ENCODE data around the gene CAPN8. TPM values are rescaled to one million over a fixed set of nuclear protein-coding genes. Genes with fewer than 3 reads are reported as not detected.

CAPN8 gene
- total and polyA plus RNA-seq, 2 donors, result 0.38 to 2.6 TPM

DNA sequence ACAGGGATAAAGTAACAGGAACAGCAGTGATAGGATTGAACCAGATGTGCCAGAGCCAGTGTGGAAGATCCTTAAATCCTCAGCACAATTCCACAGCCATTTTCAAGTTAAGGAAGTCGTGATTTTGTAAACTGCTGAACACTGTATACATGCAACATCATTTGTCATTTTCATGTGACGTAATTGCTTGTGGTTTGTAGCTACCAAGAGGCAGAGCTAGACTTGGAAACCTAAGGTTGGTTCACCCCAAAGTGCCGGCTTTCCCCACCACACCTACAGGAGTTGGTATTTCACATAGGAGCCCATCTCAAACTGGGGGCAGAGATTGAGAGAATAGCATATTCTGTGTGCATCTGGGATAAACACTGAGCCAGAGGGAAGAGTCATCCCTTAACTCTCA is 113.9 kb downstream of the CAPN8 start:
- DNase-seq (ENCODE audit: low read depth in 6 of 9, low spot score in 9 of 9), result no peak
- WGBS, result 89% methylated on average over 3 of the region's 3 CpGs
- H3K4me3 ChIP-seq (ENCODE audit: low read length in 2 of 2), result no peak overlapping the region
- H3K36me3 ChIP-seq (ENCODE audit: control insufficient read depth in 2 of 2, insufficient read depth in 2 of 2, low read length in 1 of 2), result no peaks in the 10 kb centered on the region
- H3K27me3 ChIP-seq (ENCODE audit: control insufficient read depth in 2 of 2, insufficient read depth in 1 of 2, low read length in 1 of 2), result peaks cover 0 to 3% of the 10 kb centered on the region in 2 donors
- no peak overlapping the region for H3K27ac ChIP-seq (ENCODE audit: low read depth in 1 of 2, low read length in 1 of 2)
- no peaks in the 10 kb centered on the region for H3K9me3 ChIP-seq (ENCODE audit: control insufficient read depth in 2 of 2, insufficient read depth in 1 of 2, low read length in 1 of 2)
- H3K4me1 ChIP-seq (ENCODE audit: control insufficient read depth in 2 of 2, insufficient read depth in 2 of 2, low read length in 2 of 2), result no peaks in the 10 kb centered on the region

DNA sequence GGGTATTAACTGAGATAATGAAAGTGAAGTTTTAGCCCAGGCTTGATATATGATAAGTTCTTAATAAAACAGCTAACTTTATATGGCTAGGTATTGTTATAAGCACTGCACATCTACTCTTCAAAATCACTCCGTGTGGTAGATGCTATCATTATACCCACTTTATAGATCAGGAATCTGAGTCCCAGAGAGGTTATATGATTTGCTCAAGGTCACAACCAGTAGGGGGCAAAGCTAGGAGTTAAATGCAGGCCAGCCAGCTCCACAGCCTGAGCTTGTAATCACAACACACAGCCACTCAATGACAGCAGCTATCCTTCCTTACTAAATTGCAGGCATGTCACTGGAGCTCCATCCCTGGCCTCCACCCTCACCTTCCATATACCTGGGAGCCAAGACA is 115.8 kb downstream of the CAPN8 start:
- no peaks in the 10 kb centered on the region for H3K36me3 ChIP-seq (ENCODE audit: control insufficient read depth in 2 of 2, insufficient read depth in 2 of 2, low read length in 1 of 2)
- no peaks in the 10 kb centered on the region for H3K9me3 ChIP-seq (ENCODE audit: control insufficient read depth in 2 of 2, insufficient read depth in 1 of 2, low read length in 1 of 2)
- H3K4me3 ChIP-seq (ENCODE audit: low read length in 2 of 2), result no peak overlapping the region
- 97% methylated on average over 1 of the region's 1 CpG for WGBS
- no peaks in the 10 kb centered on the region for H3K4me1 ChIP-seq (ENCODE audit: control insufficient read depth in 2 of 2, insufficient read depth in 2 of 2, low read length in 2 of 2)
- no peak overlapping the region for H3K27ac ChIP-seq (ENCODE audit: low read depth in 1 of 2, low read length in 1 of 2)
- no peak for DNase-seq (ENCODE audit: low read depth in 6 of 9, low spot score in 9 of 9)
- H3K27me3 ChIP-seq (ENCODE audit: control insufficient read depth in 2 of 2, insufficient read depth in 1 of 2, low read length in 1 of 2), result peaks cover 0 to 3% of the 10 kb centered on the region in 2 donors

DNA sequence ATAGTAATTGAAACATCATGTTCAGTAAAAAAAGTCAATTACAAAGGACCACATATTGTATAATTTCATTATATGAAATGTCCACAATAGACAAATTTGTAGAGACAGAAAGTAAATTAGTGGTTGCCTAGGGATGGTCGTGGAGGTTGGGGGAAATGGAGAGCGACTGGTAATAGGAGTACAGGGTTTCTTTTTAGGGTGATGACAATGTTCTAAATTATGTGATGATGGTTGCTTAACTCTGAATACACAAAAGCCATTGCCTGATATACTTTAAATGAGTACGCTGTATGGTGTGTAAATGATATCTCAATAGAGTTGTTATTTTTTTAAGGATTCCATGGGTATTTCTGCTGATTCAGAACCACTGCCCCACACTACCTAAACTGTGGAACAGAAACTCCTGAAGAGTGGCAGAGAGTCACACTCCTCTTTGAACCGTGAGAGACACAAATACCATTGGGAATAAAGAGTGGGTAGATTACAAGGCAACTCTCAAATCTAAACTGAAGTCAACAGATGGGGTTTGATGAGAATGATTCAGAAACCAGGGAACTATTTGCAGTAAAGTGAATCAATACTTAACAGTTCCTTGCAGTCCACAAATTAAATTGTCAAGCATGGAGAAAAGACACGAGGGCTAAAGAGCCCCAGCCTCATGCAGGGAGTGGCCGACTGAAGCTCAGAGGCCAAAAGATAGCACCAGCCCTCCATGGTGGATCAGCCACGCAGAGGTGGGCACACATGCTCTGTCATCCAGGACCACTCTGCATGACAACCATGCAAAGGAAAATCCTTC is 118.0 kb downstream of the CAPN8 start:
- Histone ChIP-seq H3K4me3 (ENCODE audit: low read length in 2 of 2) (no peak overlapping the region), H3K4me1 (ENCODE audit: control insufficient read depth in 2 of 2, insufficient read depth in 2 of 2, low read length in 2 of 2) (no peaks in the 10 kb centered on the region), H3K36me3 (ENCODE audit: control insufficient read depth in 2 of 2, insufficient read depth in 2 of 2, low read length in 1 of 2) (no peaks in the 10 kb centered on the region), H3K27ac (ENCODE audit: low read depth in 1 of 2, low read length in 1 of 2) (no peak overlapping the region), H3K9me3 (ENCODE audit: control insufficient read depth in 2 of 2, insufficient read depth in 1 of 2, low read length in 1 of 2) (no peaks in the 10 kb centered on the region), H3K27me3 (ENCODE audit: control insufficient read depth in 2 of 2, insufficient read depth in 1 of 2, low read length in 1 of 2) (peaks cover 0 to 3% of the 10 kb centered on the region in 2 donors)
- DNase-seq (ENCODE audit: low read depth in 6 of 9, low spot score in 9 of 9), result no peak
- WGBS, result 83% methylated on average over 7 of the region's 7 CpGs

DNA sequence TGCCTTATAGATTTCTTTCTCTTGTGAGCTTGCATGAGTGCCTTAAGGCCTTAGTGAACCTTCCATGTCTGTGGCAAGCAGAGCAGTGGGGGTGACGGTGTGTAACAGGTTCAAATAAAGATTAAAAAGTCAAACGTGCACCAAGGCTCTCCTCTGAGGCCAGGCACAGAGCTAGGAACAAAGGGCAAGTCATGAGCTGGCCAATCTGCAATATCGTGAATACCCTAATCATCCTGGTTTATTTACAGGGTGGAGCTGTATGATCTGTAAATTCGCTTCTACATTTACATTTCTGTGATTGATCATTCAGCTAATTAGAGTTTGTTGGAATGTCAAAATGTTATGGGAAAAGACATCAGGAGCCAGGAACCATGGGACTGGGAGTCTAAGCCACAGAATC is 120.2 kb downstream of the CAPN8 start:
- Histone ChIP-seq H3K9me3 (ENCODE audit: control insufficient read depth in 2 of 2, insufficient read depth in 1 of 2, low read length in 1 of 2) (no peaks in the 10 kb centered on the region), H3K27me3 (ENCODE audit: control insufficient read depth in 2 of 2, insufficient read depth in 1 of 2, low read length in 1 of 2) (peaks cover 0 to 5% of the 10 kb centered on the region in 2 donors), H3K27ac (ENCODE audit: low read depth in 1 of 2, low read length in 1 of 2) (no peak overlapping the region), H3K36me3 (ENCODE audit: control insufficient read depth in 2 of 2, insufficient read depth in 2 of 2, low read length in 1 of 2) (no peaks in the 10 kb centered on the region), H3K4me3 (ENCODE audit: low read length in 2 of 2) (no peak overlapping the region), H3K4me1 (ENCODE audit: control insufficient read depth in 2 of 2, insufficient read depth in 2 of 2, low read length in 2 of 2) (no peaks in the 10 kb centered on the region)
- no peak for DNase-seq (ENCODE audit: low read depth in 6 of 9, low spot score in 9 of 9)
- 93% methylated on average over 4 of the region's 4 CpGs for WGBS

DNA sequence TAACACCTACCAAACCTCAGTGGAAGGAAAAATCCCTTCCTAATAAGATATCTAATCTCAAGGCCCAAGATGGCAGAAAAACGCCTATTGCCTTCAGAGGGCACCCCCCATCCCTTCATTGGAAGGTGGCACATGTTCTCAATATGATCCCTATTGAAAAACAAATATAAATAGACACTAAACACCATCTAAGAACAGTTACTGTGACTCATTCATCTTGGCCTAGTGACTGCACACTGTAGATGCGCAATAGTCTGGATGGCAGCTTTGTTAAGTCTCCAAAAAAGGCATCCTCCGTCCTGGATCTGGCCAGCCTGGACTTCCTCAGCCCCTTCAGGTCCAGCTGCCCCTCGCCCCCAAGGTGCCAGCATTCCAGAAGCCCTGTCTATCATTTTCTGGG is 121.9 kb downstream of the CAPN8 start:
- 94% methylated on average over 4 of the region's 4 CpGs for WGBS
- peaks cover 0 to 9% of the 10 kb centered on the region in 2 donors for H3K27me3 ChIP-seq (ENCODE audit: control insufficient read depth in 2 of 2, insufficient read depth in 1 of 2, low read length in 1 of 2)
- H3K4me1 ChIP-seq (ENCODE audit: control insufficient read depth in 2 of 2, insufficient read depth in 2 of 2, low read length in 2 of 2), result no peaks in the 10 kb centered on the region
- DNase-seq (ENCODE audit: low read depth in 6 of 9, low spot score in 9 of 9), result no peak
- no peaks in the 10 kb centered on the region for H3K9me3 ChIP-seq (ENCODE audit: control insufficient read depth in 2 of 2, insufficient read depth in 1 of 2, low read length in 1 of 2)
- no peaks in the 10 kb centered on the region for H3K36me3 ChIP-seq (ENCODE audit: control insufficient read depth in 2 of 2, insufficient read depth in 2 of 2, low read length in 1 of 2)
- H3K4me3 ChIP-seq (ENCODE audit: low read length in 2 of 2), result no peak overlapping the region
- no peak overlapping the region for H3K27ac ChIP-seq (ENCODE audit: low read depth in 1 of 2, low read length in 1 of 2)

DNA sequence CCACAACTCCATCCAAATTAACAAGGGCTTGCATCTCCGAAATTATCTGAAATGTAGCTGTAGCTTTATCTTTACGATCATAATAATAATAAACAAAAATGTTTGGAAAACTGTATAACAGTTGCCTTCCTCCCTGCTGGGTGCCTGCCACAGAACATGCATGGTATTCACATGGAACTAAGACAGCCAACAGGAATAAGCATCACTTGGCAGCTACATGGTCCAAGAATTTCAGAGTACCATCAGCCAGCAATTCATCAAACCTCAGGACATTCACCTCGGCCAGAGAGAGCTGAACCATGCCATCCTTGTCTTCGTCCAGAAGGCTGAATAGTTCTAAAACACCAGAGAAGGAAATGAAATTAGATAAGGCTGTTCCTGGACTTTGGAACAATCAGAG is 122.7 kb downstream of the CAPN8 start:
- DNase-seq (ENCODE audit: low read depth in 6 of 9, low spot score in 9 of 9), result no peak
- Histone ChIP-seq H3K27me3 (ENCODE audit: control insufficient read depth in 2 of 2, insufficient read depth in 1 of 2, low read length in 1 of 2) (peaks cover 0 to 9% of the 10 kb centered on the region in 2 donors), H3K27ac (ENCODE audit: low read depth in 1 of 2, low read length in 1 of 2) (no peak overlapping the region), H3K4me3 (ENCODE audit: low read length in 2 of 2) (no peak overlapping the region), H3K9me3 (ENCODE audit: control insufficient read depth in 2 of 2, insufficient read depth in 1 of 2, low read length in 1 of 2) (no peaks in the 10 kb centered on the region), H3K4me1 (ENCODE audit: control insufficient read depth in 2 of 2, insufficient read depth in 2 of 2, low read length in 2 of 2) (no peaks in the 10 kb centered on the region), H3K36me3 (ENCODE audit: control insufficient read depth in 2 of 2, insufficient read depth in 2 of 2, low read length in 1 of 2) (no peaks in the 10 kb centered on the region)
- 94% methylated on average over 4 of the region's 4 CpGs for WGBS

DNA sequence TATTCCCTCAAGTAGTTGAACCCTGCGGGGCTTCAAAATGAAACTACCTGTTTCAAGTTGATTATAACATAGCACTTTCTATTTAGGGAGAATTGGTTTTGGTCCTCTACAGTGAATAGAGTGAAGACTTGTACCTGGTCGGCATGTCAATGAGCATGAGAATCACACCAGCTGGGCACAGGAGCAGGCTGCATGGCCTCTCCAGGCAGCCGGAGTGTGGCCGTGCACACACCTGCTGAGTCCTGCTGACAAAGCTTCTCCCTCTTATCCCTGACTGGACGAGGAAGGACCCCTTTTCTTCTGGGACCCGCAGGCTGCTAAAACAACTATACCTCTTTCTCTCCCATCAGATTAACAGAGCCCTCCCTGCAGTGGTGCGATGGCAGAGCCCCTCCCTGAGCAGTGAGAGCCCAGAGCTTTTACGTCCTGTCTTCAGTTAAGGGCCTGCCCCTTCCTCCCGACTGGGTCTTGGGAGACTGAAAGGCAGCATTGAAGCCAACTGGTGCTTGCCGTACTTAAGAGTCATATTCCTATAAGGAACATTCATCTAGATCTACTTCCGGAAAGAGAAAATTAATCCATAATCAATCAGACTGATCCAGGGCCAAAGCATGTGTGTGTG is 124.9 kb downstream of the CAPN8 start:
- Histone ChIP-seq H3K4me1 (ENCODE audit: control insufficient read depth in 2 of 2, insufficient read depth in 2 of 2, low read length in 2 of 2) (no peaks in the 10 kb centered on the region), H3K4me3 (ENCODE audit: low read length in 2 of 2) (no peak overlapping the region), H3K27ac (ENCODE audit: low read depth in 1 of 2, low read length in 1 of 2) (no peak overlapping the region), H3K36me3 (ENCODE audit: control insufficient read depth in 2 of 2, insufficient read depth in 2 of 2, low read length in 1 of 2) (no peaks in the 10 kb centered on the region), H3K27me3 (ENCODE audit: control insufficient read depth in 2 of 2, insufficient read depth in 1 of 2, low read length in 1 of 2) (peaks cover 0 to 13% of the 10 kb centered on the region in 2 donors), H3K9me3 (ENCODE audit: control insufficient read depth in 2 of 2, insufficient read depth in 1 of 2, low read length in 1 of 2) (no peaks in the 10 kb centered on the region)
- 94% methylated on average over 11 of the region's 11 CpGs for WGBS
- no peak for DNase-seq (ENCODE audit: low read depth in 6 of 9, low spot score in 9 of 9)

DNA sequence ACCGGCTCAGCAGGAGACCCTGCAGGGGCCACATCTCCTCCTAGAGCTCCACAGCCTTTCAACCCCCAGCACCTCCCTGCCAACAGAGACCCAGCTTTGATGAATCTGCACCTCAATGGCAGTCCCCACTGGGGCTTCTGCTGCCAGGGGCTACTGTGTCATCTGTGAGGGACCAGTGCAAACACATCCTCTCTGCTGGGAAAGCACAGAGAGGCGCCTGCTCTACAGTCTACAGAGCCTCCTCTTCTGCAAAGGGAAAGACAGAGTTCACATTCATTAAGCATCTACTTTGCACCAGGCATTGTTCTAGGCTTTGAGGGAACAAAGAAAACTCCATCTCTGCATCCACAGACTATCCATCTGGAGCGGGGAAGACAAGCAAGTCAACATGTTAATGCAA is 125.8 kb downstream of the CAPN8 start:
- no peaks in the 10 kb centered on the region for H3K36me3 ChIP-seq (ENCODE audit: control insufficient read depth in 2 of 2, insufficient read depth in 2 of 2, low read length in 1 of 2)
- no peaks in the 10 kb centered on the region for H3K9me3 ChIP-seq (ENCODE audit: control insufficient read depth in 2 of 2, insufficient read depth in 1 of 2, low read length in 1 of 2)
- H3K4me1 ChIP-seq (ENCODE audit: control insufficient read depth in 2 of 2, insufficient read depth in 2 of 2, low read length in 2 of 2), result no peaks in the 10 kb centered on the region
- WGBS, result 94% methylated on average over 3 of the region's 3 CpGs
- peaks cover 0 to 13% of the 10 kb centered on the region in 2 donors for H3K27me3 ChIP-seq (ENCODE audit: control insufficient read depth in 2 of 2, insufficient read depth in 1 of 2, low read length in 1 of 2)
- H3K4me3 ChIP-seq (ENCODE audit: low read length in 2 of 2), result no peak overlapping the region
- DNase-seq (ENCODE audit: low read depth in 6 of 9, low spot score in 9 of 9), result no peak
- no peak overlapping the region for H3K27ac ChIP-seq (ENCODE audit: low read depth in 1 of 2, low read length in 1 of 2)

DNA sequence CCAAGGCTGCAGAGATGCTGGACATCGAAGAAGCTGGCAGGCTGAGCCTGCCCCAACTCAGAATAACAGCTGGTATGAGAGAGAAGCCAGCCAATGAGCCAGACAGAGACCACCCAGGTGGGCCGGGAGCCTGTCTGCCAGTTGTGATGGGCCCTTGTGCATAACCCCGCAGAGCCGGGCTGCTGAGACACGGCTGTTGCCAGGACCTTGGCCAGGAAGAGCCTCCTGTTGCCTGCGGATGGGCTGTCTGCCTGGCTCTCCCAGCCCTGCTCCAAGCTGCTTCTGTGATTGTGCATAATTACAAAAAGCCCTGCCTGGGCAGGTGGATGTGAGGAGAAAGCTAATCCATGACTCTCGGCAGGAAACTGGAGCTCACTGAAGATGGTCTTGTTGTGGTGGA is 126.5 kb downstream of the CAPN8 start:
- H3K36me3 ChIP-seq (ENCODE audit: control insufficient read depth in 2 of 2, insufficient read depth in 2 of 2, low read length in 1 of 2), result no peaks in the 10 kb centered on the region
- WGBS, result 94% methylated on average over 7 of the region's 7 CpGs
- no peak for DNase-seq (ENCODE audit: low read depth in 6 of 9, low spot score in 9 of 9)

More for the DNA sequence above, 126.5 kb downstream of the CAPN8 start:
- no peak overlapping the region for H3K27ac ChIP-seq (ENCODE audit: low read depth in 1 of 2, low read length in 1 of 2)
- peaks cover 0 to 16% of the 10 kb centered on the region in 2 donors for H3K27me3 ChIP-seq (ENCODE audit: control insufficient read depth in 2 of 2, insufficient read depth in 1 of 2, low read length in 1 of 2)
- H3K9me3 ChIP-seq (ENCODE audit: control insufficient read depth in 2 of 2, insufficient read depth in 1 of 2, low read length in 1 of 2), result no peaks in the 10 kb centered on the region
- no peaks in the 10 kb centered on the region for H3K4me1 ChIP-seq (ENCODE audit: control insufficient read depth in 2 of 2, insufficient read depth in 2 of 2, low read length in 2 of 2)
- no peak overlapping the region for H3K4me3 ChIP-seq (ENCODE audit: low read length in 2 of 2)
